ENCODE measurements around the gene DPP10. TPM values are rescaled to one million over a fixed set of nuclear protein-coding genes. Genes with fewer than 3 reads are reported as not detected.

The DPP10 gene
- total and polyA plus RNA-seq, 10 of the 15 experiments (the other 5 are each of a cell fraction or from before 2014, with no cell fraction given), result not detected

- TF ChIP-seq CEBPZ (IDR thresholded peaks at IDR 0.05; ENCODE audit: low read depth, low read length) (no peak), ZNF24 (IDR thresholded peaks at IDR 0.05) (no peak), NBN (IDR thresholded peaks at IDR 0.05) (no peak), NRF1 (conservative IDR thresholded peaks at IDR 0.05; ENCODE audit: low read depth, low read length) (no peak), CREM (IDR thresholded peaks at IDR 0.05; ENCODE audit: low read depth) (no peak), LARP7 (IDR thresholded peaks at IDR 0.05) (no peak), BMI1 (IDR thresholded peaks at IDR 0.05; ENCODE audit: borderline replicate concordance) (no peak), USF1 (IDR thresholded peaks at IDR 0.05; ENCODE audit: borderline replicate concordance, extremely low read length, insufficient read depth, low read depth, low read length) (no peak), FOS (IDR thresholded peaks at IDR 0.05; ENCODE audit: borderline replicate concordance, extremely low read depth, insufficient read length) (no peak), E4F1 (IDR thresholded peaks at IDR 0.05; ENCODE audit: borderline replicate concordance, partially characterized antibody) (no peak), IRF4 (IDR thresholded peaks at IDR 0.05; ENCODE audit: low read depth, low read length) (no peak), GATAD2B (conservative IDR thresholded peaks at IDR 0.05; ENCODE audit: low read depth) (no peak), TCF3 (IDR thresholded peaks at IDR 0.05; ENCODE audit: borderline replicate concordance, insufficient read depth, low read depth, low read length) (no peak)
Measured at GRCh38 chr2:115196587-115196986, 754.1 kb downstream of the DPP10 start (continued).

All from GM12878 (cell line).